Stimulated activated memory B cell treated with anti-CD40 and anti-IgM and Interleukin-4, amounts not matched to agents 10 μg/mL and 1 μg/mL and 100 μg/mL, for 72 hours (primary cell): Measurements from ENCODE around the gene GHRH.

Experiments used
- ATAC-seq: fragments of 150-1000 bp; cut with Tn5 transposase; 2 replicates; pipeline ENCODE4 v1.10.0; 2021
- H3K27ac Mint-ChIP-seq: one replicate; pipeline ENCODE4 v1.8.0; 2022; ENCODE audit warnings: mild to moderate bottlenecking, mixed read lengths
- H3K27me3 Mint-ChIP-seq: one replicate; pipeline ENCODE4 v1.8.0; 2022; ENCODE audit warnings: mixed read lengths
- H3K36me3 Mint-ChIP-seq: one replicate; pipeline ENCODE4 v1.8.0; 2022; ENCODE audit warnings: mixed read lengths
- H3K4me1 Mint-ChIP-seq: one replicate; pipeline ENCODE4 v1.8.0; 2022; ENCODE audit warnings: mixed read lengths
- H3K4me3 Mint-ChIP-seq: one replicate; pipeline ENCODE4 v1.8.0; 2022; ENCODE audit warnings: mild to moderate bottlenecking, moderate library complexity, mixed read lengths
- H3K9me3 Mint-ChIP-seq: one replicate; pipeline ENCODE4 v1.8.0; 2022; ENCODE audit warnings: mixed read lengths

Gene GHRH

DNA sequence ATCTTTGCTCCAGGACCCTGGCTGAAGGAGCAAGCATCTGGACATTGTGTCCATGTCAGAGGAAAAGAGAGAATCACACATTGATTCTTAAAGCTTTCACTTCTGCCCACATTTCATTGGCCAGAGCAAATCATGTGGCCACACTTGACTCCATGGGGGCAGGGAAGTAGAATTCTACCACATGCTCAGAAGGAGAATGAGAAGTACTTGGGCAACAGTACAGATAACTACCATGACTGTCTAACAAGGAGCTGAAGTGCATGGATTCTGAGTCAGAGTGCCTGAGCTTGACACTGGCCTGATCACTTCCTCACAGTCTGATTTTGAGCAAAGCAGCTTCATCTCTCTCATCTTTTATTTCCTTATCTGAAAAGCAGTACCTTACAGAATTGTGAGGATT is 38.6 kb downstream of the GHRH start:
- Mint-ChIP-seq H3K4me3 (no peak overlapping the region), H3K27ac (no peak overlapping the region), H3K27me3 (no peaks in the 10 kb centered on the region), H3K36me3 (peaks cover 63% of the 10 kb centered on the region), H3K4me1 (no peaks in the 10 kb centered on the region), H3K9me3 (no peaks in the 10 kb centered on the region)
- peak; percentile 73 for ATAC-seq

DNA sequence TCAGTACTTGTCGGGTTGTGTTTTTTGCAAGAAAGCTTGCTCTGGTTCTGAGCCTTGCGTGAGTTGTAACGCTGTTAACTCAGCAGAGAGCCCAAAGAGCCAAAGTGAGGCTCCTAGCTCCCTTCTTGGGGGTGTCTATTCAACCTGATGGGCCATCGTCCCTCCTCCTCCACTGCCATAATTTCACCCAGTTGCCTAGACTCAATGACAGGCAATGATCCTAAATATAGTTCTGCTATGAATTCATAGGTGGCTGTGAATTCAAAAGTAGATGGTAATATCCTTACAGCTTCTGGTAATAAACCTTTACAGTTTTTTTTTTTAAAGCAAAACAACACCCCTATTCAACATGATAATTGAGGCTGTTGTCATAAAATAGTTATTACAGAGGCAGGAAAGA is 39.5 kb downstream of the GHRH start:
- Mint-ChIP-seq H3K27ac (no peak overlapping the region), H3K36me3 (peaks cover 55% of the 10 kb centered on the region)
- ATAC-seq: no peak

DNA sequence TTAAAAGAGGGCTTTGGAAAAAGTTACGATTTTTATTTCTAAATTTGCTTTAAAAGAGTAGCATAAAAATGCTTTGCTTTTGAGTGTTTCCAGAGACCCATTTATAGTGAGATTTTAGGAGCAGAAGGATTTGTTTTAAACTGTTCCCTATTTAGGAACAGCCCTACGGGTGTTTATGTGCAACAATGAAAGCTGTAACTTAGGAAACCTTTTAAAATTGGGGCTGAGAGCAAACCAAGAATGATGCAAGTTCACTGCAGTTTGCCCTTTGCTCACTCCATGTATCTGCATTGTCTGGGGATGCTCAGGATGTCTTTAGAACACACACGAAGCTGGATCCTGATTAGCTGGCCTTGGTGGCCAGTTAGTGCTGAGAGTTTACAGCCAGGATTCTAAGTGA is 40.9 kb downstream of the GHRH start:
- H3K36me3 Mint-ChIP-seq: peaks cover 60% of the 10 kb centered on the region
- no peak overlapping the region for H3K4me3 Mint-ChIP-seq
- no peak overlapping the region for H3K27ac Mint-ChIP-seq

More for the DNA sequence above, 39.5 kb downstream of the GHRH start:
- Mint-ChIP-seq H3K9me3 (no peaks in the 10 kb centered on the region), H3K27me3 (no peaks in the 10 kb centered on the region), H3K4me3 (no peak overlapping the region), H3K4me1 (no peaks in the 10 kb centered on the region)

DNA sequence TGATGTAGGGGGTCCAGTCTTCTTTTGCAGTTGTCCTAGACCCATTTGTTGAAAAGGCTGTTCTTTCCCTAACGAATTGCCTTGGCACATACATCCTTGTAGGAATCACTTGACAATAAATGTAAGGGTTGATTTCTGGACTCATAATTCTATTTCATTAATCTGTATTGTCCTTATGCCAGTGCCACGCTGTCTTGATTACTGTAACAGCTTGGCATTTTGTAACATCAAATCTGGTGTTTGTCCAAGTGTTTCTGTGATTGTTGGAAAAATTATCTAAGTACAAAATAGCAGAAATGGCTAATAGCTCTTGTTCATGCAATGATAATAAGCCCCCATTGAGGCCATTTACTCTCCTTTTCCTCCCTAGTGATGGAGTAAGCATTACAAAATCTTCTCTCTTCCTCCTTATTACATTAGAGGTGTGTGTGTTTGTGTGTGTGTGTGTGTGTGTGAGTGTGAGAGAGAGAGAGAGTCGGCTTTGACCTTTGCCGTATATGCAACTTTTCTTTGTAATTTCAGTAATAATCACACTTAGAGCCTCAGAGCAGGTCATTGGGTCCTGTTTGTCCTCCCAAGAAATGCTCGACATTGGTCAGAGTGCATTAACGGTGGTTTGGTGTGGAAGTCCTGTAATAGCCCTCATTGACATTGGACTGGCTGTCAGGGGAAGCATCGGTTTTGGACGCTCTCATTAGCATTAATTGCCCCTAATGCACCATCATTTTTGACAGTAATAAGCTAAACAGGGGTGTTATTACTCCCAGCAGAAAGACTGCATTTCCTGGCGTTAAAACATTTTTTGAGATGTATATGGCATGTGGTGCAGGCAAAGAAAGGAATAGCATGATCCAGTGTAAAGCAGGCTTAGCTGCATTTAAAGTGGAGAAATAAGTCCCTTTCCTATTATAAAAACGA is 41.6 kb downstream of the GHRH start:
- H3K9me3 Mint-ChIP-seq: no peaks in the 10 kb centered on the region
- H3K27ac Mint-ChIP-seq: no peak overlapping the region
- H3K4me1 Mint-ChIP-seq: no peaks in the 10 kb centered on the region
- no peaks in the 10 kb centered on the region for H3K27me3 Mint-ChIP-seq
- peaks cover 58% of the 10 kb centered on the region for H3K36me3 Mint-ChIP-seq
- H3K4me3 Mint-ChIP-seq: no peak overlapping the region
- ATAC-seq: no peak

More for the DNA sequence above, 40.9 kb downstream of the GHRH start:
- H3K27me3 Mint-ChIP-seq: no peaks in the 10 kb centered on the region
- no peaks in the 10 kb centered on the region for H3K9me3 Mint-ChIP-seq
- ATAC-seq: no peak
- H3K4me1 Mint-ChIP-seq: no peaks in the 10 kb centered on the region

DNA sequence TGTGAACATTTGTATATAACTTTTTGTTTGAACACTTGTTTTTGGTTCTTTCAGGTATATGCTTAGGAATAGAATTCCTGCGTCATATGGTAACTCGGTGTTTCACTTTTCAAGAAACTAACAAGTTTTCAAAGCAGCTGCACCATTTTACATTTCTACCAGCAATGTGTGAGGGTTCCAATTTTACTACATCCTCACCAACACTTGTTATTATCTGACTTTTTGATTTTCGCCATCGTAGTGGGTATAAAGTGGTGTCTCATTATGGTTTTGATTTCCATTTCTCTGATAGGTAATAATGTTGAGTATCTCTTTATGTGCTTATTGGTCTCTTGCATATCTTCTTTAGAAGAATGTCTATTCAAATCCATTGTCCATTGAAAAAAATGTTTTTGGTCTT is 42.6 kb downstream of the GHRH start:
- peaks cover 48% of the 10 kb centered on the region for H3K36me3 Mint-ChIP-seq
- H3K27me3 Mint-ChIP-seq: no peaks in the 10 kb centered on the region
- no peaks in the 10 kb centered on the region for H3K4me1 Mint-ChIP-seq
- H3K27ac Mint-ChIP-seq: no peak overlapping the region
- ATAC-seq: no peak
- H3K4me3 Mint-ChIP-seq: no peak overlapping the region
- H3K9me3 Mint-ChIP-seq: no peaks in the 10 kb centered on the region

DNA sequence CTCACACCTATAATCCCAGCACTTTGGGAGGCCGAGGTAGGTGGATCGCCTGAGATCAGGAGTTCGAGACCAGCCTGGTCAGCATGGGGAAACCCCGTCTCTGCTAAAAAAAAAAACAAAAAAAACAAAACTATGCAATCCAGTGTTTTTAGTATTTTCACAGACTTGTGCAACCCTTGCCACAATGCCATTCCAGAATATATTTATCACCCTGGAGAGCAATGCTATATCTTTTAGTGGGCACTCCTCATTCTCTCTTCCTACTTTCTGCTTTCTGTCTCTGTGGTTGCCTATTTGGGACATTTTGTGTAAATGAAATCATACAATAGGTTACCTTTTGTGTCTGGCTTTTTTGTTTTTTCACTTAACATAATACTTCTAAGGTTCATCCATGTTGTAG is 43.2 kb downstream of the GHRH start:
- ATAC-seq: no peak
- Mint-ChIP-seq H3K9me3 (no peaks in the 10 kb centered on the region), H3K27ac (no peak overlapping the region), H3K4me1 (no peaks in the 10 kb centered on the region), H3K27me3 (no peaks in the 10 kb centered on the region), H3K36me3 (peaks cover 43% of the 10 kb centered on the region), H3K4me3 (no peak overlapping the region)

DNA sequence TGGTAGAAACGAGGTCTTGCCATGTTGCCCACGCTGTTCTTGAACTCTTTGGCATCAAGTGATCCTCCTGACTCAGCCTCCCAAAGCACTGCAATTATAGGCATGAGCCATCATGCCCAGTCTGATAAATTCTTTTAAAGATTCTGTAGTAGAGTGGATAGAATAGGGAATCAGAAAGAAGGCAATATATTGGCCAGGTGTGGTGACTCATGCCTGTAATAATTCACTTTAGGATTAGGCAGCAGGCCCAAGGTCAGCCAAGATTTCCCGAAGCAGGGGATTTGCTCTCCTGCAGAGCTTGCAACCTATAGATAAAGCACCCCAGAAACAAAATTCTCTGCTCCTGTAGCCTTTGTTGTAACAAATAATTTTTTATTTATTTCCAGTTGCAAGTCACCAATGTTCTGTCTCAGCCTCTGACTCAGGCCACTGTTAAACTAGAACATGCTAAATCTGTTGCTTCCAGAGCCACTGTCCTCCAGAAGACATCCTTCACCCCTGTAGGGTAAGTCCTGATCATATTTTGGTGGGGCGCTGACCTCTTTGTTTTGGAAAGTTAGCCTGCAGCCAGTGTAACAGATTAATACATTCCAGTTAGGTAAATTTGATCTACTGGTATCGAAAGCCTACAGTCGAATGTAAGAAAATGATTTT is 51.8 kb downstream of the GHRH start:
- H3K27ac Mint-ChIP-seq: no peak overlapping the region
- ATAC-seq: no peak

DNA sequence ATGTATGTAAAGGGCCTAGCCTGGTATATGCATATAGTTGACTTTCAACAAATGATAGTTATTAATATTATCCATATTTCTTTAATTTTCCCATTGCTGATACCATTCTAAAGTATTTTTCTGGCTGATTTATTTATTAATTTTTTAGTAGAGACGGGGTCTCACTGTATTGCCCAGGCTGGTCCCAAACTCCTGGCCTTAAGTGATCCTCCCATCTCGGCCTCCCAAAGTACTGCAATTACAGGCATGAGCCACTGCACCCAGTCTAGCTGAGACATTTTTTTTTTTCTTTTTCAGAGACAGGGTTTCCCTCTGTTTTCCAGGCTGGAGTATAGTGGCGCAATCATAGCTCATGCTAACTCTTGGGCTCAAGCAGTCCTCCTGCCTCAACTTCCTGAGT is 52.4 kb downstream of the GHRH start:
- Mint-ChIP-seq H3K4me1 (no peaks in the 10 kb centered on the region), H3K36me3 (peaks cover 49% of the 10 kb centered on the region), H3K27me3 (no peaks in the 10 kb centered on the region), H3K9me3 (no peaks in the 10 kb centered on the region), H3K4me3 (no peak overlapping the region), H3K27ac (no peak overlapping the region)
- ATAC-seq: no peak

More for the DNA sequence above, 51.8 kb downstream of the GHRH start:
- no peak overlapping the region for H3K4me3 Mint-ChIP-seq
- no peaks in the 10 kb centered on the region for H3K4me1 Mint-ChIP-seq
- no peaks in the 10 kb centered on the region for H3K9me3 Mint-ChIP-seq
- no peaks in the 10 kb centered on the region for H3K27me3 Mint-ChIP-seq
- peaks cover 44% of the 10 kb centered on the region for H3K36me3 Mint-ChIP-seq

DNA sequence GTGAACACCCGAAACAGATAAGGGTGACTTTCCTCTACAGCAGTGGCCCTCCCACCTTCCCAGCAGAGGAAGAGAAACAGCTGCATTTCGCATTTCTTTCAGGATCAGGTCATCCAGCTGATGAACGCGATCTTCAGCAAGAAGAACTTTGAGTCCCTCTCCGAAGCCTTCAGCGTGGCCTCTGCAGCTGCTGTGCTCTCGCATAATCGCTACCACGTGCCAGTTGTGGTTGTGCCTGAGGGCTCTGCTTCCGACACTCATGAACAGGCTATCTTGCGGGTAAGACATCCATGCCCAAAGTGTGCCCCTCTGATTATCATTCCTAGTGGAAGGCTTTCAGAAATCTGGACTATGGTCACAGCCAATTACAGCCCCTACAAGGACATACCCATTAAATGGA is 54.4 kb downstream of the GHRH start:
- no peak overlapping the region for H3K27ac Mint-ChIP-seq
- no peak overlapping the region for H3K4me3 Mint-ChIP-seq
- H3K27me3 Mint-ChIP-seq: no peaks in the 10 kb centered on the region
- H3K36me3 Mint-ChIP-seq: peaks cover 50% of the 10 kb centered on the region
- H3K9me3 Mint-ChIP-seq: no peaks in the 10 kb centered on the region
- no peak for ATAC-seq
- no peaks in the 10 kb centered on the region for H3K4me1 Mint-ChIP-seq

DNA sequence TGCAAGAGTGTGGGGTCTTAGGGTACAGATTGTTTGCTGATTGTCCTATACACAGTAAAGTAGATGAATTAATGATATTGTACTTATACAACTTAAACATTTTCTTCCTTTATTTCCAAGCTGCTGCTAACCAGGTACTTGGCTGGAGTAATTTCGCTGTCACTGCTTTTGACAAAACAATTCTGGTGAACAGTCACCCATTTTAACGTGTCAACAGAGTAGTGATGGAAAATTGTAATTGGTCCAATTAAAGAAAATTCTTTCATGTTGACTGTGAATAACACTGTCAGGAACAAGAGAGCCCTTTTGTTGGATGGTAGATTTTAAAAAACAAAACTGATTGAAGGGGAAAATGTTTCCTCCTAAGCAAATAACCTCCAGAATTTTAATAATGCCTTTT is 55.8 kb downstream of the GHRH start:
- Mint-ChIP-seq H3K27me3 (no peaks in the 10 kb centered on the region), H3K36me3 (peaks cover 49% of the 10 kb centered on the region), H3K4me1 (no peaks in the 10 kb centered on the region), H3K9me3 (no peaks in the 10 kb centered on the region), H3K27ac (no peak overlapping the region), H3K4me3 (no peak overlapping the region)
- no peak for ATAC-seq

DNA sequence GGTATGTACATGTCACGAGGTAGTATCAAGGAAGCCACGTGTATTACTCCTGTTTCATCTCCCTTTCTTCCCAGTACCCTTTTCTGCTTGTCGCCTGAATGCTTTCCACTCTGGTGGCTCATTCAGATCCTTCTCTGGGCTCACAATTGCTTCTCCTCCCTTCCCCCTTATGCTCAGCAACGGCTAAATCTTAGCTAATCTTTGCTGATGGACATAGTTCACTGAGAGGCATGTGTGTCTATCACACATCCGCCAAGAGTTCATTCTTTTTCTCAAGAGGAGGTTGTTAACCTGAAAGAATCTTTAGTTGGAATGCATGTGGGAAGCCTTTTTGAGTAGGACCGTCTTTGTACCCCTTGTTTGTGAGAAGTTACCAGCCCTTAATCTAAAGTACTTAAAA is 56.5 kb downstream of the GHRH start:
- no peaks in the 10 kb centered on the region for H3K9me3 Mint-ChIP-seq
- no peak for ATAC-seq
- H3K27ac Mint-ChIP-seq: no peak overlapping the region
- H3K27me3 Mint-ChIP-seq: no peaks in the 10 kb centered on the region
- H3K4me1 Mint-ChIP-seq: no peaks in the 10 kb centered on the region
- no peak overlapping the region for H3K4me3 Mint-ChIP-seq
- H3K36me3 Mint-ChIP-seq: peaks cover 54% of the 10 kb centered on the region

DNA sequence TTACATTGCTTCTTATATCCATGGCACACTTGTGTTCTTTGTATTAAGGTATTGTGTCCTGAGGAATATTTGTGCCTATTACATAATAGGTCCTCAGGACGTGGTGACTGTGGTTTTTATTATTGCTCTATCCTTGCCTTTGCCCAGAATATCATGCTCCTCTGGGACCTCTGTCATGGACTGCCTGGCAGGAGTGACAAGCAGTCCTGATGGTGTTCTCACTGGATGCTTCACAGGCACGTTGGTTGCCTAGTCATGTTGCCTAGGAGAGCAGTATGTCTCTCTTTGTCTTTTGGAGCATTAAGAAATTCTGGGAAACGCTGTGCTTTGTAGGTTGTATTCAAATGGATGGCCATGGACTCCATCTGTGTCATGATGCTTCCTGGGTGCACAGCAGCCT is 57.6 kb downstream of the GHRH start:
- Mint-ChIP-seq H3K4me1 (no peaks in the 10 kb centered on the region), H3K27ac (no peak overlapping the region)

DNA sequence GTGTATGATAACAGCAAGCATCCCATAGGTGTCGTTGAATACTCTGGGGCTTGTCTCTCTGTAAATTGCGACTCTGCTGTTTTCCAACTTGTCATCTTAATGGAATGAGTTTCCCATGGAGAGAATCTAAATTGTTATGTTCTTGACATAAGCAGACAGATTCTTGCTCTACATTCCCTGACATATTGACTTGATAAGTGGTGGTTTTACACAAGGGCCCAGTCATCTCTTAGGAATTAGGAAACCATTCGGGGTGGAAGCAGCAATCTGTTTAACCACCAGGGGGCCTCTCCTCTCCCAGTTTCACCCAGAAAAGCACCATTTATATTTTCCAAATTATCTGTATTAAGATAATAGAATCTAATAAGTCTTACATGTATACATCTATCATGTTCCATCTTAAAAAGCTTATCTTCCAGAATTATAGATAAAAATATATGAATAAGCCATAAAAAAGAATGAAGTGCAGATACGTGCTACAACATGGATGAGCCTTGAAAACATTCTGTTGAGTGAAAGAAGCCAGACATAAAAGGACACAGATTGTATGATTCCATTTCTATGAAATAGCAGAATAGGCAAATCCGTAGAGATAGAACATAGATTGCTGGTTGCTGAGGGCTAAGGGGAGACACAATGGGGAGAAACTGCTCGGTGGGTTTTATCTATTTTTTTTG is 59.2 kb downstream of the GHRH start:
- ATAC-seq: no peak
- Mint-ChIP-seq H3K36me3 (peaks cover 57% of the 10 kb centered on the region), H3K27ac (no peak overlapping the region)

More for the DNA sequence above, 57.6 kb downstream of the GHRH start:
- no peak for ATAC-seq
- Mint-ChIP-seq H3K9me3 (no peaks in the 10 kb centered on the region), H3K36me3 (peaks cover 59% of the 10 kb centered on the region), H3K27me3 (no peaks in the 10 kb centered on the region), H3K4me3 (no peak overlapping the region)

DNA sequence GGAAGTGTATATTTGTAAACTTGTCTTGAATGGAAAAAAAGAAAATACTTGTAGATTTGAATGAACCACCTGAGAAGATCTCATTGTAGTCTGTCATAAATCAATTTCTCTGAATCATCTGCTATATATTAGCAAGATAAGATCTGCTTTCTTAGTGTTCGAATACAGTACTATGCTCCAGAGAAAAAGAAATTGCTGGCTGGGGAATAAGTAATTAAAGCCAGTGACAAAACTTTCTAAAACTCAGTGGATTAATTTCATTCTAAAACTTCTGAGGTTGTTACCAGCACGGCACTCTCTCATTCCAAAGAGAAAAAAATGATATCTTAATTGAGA is 59.8 kb downstream of the GHRH start:
- no peak overlapping the region for H3K27ac Mint-ChIP-seq
- H3K4me3 Mint-ChIP-seq: no peak overlapping the region
- no peaks in the 10 kb centered on the region for H3K27me3 Mint-ChIP-seq
- H3K36me3 Mint-ChIP-seq: peaks cover 54% of the 10 kb centered on the region
- H3K9me3 Mint-ChIP-seq: no peaks in the 10 kb centered on the region
- no peak for ATAC-seq
- peaks cover 5% of the 10 kb centered on the region for H3K4me1 Mint-ChIP-seq

More for the DNA sequence above, 59.2 kb downstream of the GHRH start:
- Mint-ChIP-seq H3K4me3 (no peak overlapping the region), H3K27me3 (no peaks in the 10 kb centered on the region), H3K4me1 (no peaks in the 10 kb centered on the region), H3K9me3 (no peaks in the 10 kb centered on the region)
